ENCODE measurements around the gene CTDSPL. TPM values are rescaled to one million over a fixed set of nuclear protein-coding genes. Genes with fewer than 3 reads are reported as not detected.

The CTDSPL gene
- total and polyA plus RNA-seq, 4 donors, result 8.4 to 17.2 (median 14.2) TPM

DNA sequence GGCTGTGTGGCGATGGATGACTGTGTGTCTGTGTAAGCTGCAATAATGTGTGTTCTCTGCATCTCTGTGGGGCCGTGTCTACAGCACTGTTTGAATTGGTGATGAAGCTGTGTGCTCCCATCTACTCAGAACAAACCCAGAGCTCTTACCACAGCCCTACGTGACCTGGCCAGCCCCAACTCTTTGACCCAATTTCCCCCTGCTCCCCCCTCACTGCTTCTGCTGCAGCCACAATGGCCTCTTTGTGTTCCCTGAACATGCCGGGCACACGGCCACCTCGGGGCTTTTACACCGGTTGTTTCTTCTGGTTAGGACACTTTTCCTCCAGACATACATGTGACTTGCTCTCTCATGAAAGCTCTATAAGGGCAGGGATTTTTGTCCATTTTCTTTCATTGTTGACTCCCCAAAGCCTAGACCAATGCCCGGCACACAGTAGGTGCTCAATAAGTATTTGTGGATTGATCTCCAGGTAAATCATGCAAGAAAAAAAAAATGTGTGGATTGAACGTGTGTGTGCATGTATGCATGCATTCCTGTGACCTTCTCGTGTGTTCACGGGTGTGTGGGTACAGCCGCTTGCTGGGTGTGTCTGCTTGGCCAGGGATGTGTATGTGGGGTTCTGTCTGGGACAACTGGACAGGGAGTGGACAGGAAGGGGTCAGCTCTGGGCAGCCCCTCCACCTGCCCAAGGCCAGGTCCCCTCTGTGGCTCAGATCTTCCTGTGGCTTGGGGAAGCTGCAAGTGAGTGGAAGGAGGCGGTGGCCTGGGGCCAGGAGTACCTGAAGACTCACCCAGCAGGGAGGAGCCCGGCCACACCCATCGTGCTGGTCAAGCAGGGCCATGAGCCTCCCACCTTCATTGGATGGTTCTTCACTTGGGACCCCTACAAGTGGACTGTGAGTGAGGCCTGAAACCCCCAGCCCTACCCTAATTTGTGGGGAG, 143.7 kb downstream of the CTDSPL start:
- no peak overlapping the region for H3K4me3 ChIP-seq (ENCODE audit: low read depth in 1 of 3, low read length in 3 of 3)
- H3K9ac ChIP-seq (ENCODE audit: low read depth in 1 of 2, low read length in 2 of 2), result no peak overlapping the region
- DNase-seq (ENCODE audit: low spot score), result no peak
- no peaks in the 10 kb centered on the region for H3K9me3 ChIP-seq (ENCODE audit: control insufficient read depth in 4 of 4, low read length in 3 of 4)
- whole genome bisulfite sequencing, result 76% methylated on average over 15 of the region's 15 CpGs
- no peak overlapping the region for H3K27ac ChIP-seq (ENCODE audit: low read depth in 1 of 2, low read length in 2 of 2)
- H3K4me1 ChIP-seq (ENCODE audit: control insufficient read depth in 4 of 4, insufficient read depth in 4 of 4, low read length in 3 of 4), result peaks cover 0 to 5% (median 1%) of the 10 kb centered on the region in 4 donors
- H3K27me3 ChIP-seq (ENCODE audit: control insufficient read depth in 4 of 4, insufficient read depth in 4 of 4, low read length in 3 of 4), result no peaks in the 10 kb centered on the region
- no peak for TF ChIP-seq NR2F2 (IDR thresholded peaks at IDR 0.05)
- TF ChIP-seq, protein P1, sequence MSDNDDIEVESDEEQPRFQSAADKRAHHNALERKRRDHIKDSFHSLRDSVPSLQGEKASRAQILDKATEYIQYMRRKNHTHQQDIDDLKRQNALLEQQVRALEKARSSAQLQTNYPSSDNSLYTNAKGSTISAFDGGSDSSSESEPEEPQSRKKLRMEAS (IDR thresholded peaks at IDR 0.05), result no peak
- TF ChIP-seq, protein P2, sequence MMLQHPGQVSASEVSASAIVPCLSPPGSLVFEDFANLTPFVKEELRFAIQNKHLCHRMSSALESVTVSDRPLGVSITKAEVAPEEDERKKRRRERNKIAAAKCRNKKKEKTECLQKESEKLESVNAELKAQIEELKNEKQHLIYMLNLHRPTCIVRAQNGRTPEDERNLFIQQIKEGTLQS (IDR thresholded peaks at IDR 0.05), result no peak
- no peak for TF ChIP-seq FOXA2 (IDR thresholded peaks at IDR 0.05)
- H3K36me3 ChIP-seq (ENCODE audit: control insufficient read depth in 4 of 4, insufficient read depth in 3 of 4, low read depth in 1 of 4, low read length in 3 of 4), result peaks cover 0 to 15% (median 6%) of the 10 kb centered on the region in 4 donors

DNA sequence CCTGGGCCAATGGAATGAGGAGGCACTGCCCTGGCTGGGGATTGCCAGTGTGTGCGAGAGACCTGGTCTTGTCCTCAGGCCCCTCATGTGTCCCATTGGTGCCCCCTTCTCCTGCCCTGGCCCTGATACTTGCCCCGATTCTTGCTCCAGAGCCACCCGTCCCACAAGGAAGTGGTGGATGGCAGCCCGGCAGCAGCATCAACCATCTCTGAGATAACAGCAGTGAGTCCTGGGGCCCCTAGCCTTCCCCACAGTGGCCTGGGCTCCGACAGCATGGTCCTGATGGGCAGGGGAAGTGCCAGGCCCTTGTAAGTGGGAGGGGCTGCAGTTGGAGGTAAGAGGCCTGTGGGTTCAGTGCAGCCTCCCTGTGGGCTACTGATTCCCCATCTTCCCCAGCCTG, 144.4 kb downstream of the CTDSPL start:
- DNase-seq (ENCODE audit: low spot score), result no peak
- Histone ChIP-seq H3K9me3 (ENCODE audit: control insufficient read depth in 4 of 4, low read length in 3 of 4) (no peaks in the 10 kb centered on the region), H3K36me3 (ENCODE audit: control insufficient read depth in 4 of 4, insufficient read depth in 3 of 4, low read depth in 1 of 4, low read length in 3 of 4) (peaks cover 0 to 15% (median 7%) of the 10 kb centered on the region in 4 donors)

DNA sequence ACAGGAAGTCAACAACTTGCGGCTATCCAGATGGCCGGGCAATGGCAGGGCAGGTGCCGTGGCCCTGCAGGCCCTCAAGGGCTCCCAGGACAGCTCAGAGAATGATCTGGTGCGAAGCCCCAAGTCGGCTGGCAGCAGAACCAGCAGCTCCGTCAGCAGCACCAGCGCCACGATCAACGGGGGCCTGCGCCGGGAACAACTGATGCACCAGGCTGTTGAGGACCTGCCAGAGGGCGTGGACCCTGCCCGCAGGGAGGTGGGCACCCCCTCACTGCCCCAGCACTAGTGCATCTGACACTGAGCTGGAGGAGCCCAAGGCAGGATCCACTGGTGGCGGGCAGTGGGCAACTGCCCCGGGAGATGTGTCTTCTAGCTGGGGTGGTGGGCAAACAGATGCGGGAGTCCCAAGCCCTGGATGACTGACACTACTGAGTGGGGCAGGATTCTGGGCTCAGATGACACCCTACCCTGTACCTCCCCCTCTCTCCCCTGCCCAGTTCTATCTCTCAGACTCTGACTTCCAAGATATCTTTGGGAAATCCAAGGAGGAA, 144.8 kb downstream of the CTDSPL start:
- no peak overlapping the region for H3K27ac ChIP-seq (ENCODE audit: low read depth in 1 of 2, low read length in 2 of 2)
- 95% methylated on average over 16 of the region's 16 CpGs for WGBS
- TF ChIP-seq, protein P1 (IDR thresholded peaks at IDR 0.05), result no peak
- TF ChIP-seq, protein P3, sequence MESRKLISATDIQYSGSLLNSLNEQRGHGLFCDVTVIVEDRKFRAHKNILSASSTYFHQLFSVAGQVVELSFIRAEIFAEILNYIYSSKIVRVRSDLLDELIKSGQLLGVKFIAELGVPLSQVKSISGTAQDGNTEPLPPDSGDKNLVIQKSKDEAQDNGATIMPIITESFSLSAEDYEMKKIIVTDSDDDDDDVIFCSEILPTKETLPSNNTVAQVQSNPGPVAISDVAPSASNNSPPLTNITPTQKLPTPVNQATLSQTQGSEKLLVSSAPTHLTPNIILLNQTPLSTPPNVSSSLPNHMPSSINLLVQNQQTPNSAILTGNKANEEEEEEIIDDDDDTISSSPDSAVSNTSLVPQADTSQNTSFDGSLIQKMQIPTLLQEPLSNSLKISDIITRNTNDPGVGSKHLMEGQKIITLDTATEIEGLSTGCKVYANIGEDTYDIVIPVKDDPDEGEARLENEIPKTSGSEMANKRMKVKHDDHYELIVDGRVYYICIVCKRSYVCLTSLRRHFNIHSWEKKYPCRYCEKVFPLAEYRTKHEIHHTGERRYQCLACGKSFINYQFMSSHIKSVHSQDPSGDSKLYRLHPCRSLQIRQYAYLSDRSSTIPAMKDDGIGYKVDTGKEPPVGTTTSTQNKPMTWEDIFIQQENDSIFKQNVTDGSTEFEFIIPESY (IDR thresholded peaks at IDR 0.05), result no peak
- TF ChIP-seq HNF4A (conservative IDR thresholded peaks at IDR 0.05) (no peak), EGR1 (IDR thresholded peaks at IDR 0.05; ENCODE audit: low read depth in 2 of 2) (no peak), SP1 (IDR thresholded peaks at IDR 0.05) (no peak), YY1 (IDR thresholded peaks at IDR 0.05) (no peak), GABPA (IDR thresholded peaks at IDR 0.05 in 1 of 2, conservative IDR thresholded peaks at IDR 0.05 in 1 of 2) (no peak), RAD21 (IDR thresholded peaks at IDR 0.05) (no peak), NR2F2 (IDR thresholded peaks at IDR 0.05) (no peak), FOXA1 (IDR thresholded peaks at IDR 0.05) (no peak), RXRA (IDR thresholded peaks at IDR 0.05) (no peak)
- TF ChIP-seq, protein P4, sequence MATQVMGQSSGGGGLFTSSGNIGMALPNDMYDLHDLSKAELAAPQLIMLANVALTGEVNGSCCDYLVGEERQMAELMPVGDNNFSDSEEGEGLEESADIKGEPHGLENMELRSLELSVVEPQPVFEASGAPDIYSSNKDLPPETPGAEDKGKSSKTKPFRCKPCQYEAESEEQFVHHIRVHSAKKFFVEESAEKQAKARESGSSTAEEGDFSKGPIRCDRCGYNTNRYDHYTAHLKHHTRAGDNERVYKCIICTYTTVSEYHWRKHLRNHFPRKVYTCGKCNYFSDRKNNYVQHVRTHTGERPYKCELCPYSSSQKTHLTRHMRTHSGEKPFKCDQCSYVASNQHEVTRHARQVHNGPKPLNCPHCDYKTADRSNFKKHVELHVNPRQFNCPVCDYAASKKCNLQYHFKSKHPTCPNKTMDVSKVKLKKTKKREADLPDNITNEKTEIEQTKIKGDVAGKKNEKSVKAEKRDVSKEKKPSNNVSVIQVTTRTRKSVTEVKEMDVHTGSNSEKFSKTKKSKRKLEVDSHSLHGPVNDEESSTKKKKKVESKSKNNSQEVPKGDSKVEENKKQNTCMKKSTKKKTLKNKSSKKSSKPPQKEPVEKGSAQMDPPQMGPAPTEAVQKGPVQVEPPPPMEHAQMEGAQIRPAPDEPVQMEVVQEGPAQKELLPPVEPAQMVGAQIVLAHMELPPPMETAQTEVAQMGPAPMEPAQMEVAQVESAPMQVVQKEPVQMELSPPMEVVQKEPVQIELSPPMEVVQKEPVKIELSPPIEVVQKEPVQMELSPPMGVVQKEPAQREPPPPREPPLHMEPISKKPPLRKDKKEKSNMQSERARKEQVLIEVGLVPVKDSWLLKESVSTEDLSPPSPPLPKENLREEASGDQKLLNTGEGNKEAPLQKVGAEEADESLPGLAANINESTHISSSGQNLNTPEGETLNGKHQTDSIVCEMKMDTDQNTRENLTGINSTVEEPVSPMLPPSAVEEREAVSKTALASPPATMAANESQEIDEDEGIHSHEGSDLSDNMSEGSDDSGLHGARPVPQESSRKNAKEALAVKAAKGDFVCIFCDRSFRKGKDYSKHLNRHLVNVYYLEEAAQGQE (IDR thresholded peaks at IDR 0.05), result no peak
- TF ChIP-seq, protein P2 (IDR thresholded peaks at IDR 0.05), result no peak
- TF ChIP-seq, protein P5, sequence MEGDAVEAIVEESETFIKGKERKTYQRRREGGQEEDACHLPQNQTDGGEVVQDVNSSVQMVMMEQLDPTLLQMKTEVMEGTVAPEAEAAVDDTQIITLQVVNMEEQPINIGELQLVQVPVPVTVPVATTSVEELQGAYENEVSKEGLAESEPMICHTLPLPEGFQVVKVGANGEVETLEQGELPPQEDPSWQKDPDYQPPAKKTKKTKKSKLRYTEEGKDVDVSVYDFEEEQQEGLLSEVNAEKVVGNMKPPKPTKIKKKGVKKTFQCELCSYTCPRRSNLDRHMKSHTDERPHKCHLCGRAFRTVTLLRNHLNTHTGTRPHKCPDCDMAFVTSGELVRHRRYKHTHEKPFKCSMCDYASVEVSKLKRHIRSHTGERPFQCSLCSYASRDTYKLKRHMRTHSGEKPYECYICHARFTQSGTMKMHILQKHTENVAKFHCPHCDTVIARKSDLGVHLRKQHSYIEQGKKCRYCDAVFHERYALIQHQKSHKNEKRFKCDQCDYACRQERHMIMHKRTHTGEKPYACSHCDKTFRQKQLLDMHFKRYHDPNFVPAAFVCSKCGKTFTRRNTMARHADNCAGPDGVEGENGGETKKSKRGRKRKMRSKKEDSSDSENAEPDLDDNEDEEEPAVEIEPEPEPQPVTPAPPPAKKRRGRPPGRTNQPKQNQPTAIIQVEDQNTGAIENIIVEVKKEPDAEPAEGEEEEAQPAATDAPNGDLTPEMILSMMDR (IDR thresholded peaks at IDR 0.05; ENCODE audit: low read depth, low read length, missing input control), result no peak

More for the DNA sequence above, 144.4 kb downstream of the CTDSPL start:
- Histone ChIP-seq H3K27me3 (ENCODE audit: control insufficient read depth in 4 of 4, insufficient read depth in 4 of 4, low read length in 3 of 4) (no peaks in the 10 kb centered on the region), H3K27ac (ENCODE audit: low read depth in 1 of 2, low read length in 2 of 2) (no peak overlapping the region), H3K9ac (ENCODE audit: low read depth in 1 of 2, low read length in 2 of 2) (no peak overlapping the region), H3K4me3 (ENCODE audit: low read depth in 1 of 3, low read length in 3 of 3) (no peak overlapping the region), H3K4me1 (ENCODE audit: control insufficient read depth in 4 of 4, insufficient read depth in 4 of 4, low read length in 3 of 4) (peaks cover 0 to 5% (median 1%) of the 10 kb centered on the region in 4 donors)
- no peak for TF ChIP-seq RXRA (IDR thresholded peaks at IDR 0.05)
- TF ChIP-seq, protein P2 (IDR thresholded peaks at IDR 0.05), result no peak
- TF ChIP-seq SP1 (IDR thresholded peaks at IDR 0.05), result no peak
- no peak for TF ChIP-seq RAD21 (IDR thresholded peaks at IDR 0.05)
- WGBS, result 96% methylated on average over 5 of the region's 5 CpGs

More for the DNA sequence above, 144.8 kb downstream of the CTDSPL start:
- Histone ChIP-seq H3K9me3 (ENCODE audit: control insufficient read depth in 4 of 4, low read length in 3 of 4) (no peaks in the 10 kb centered on the region), H3K4me3 (ENCODE audit: low read depth in 1 of 3, low read length in 3 of 3) (no peak overlapping the region), H3K9ac (ENCODE audit: low read depth in 1 of 2, low read length in 2 of 2) (no peak overlapping the region), H3K4me1 (ENCODE audit: control insufficient read depth in 4 of 4, insufficient read depth in 4 of 4, low read length in 3 of 4) (peaks cover 0 to 5% (median 1%) of the 10 kb centered on the region in 4 donors), H3K27me3 (ENCODE audit: control insufficient read depth in 4 of 4, insufficient read depth in 4 of 4, low read length in 3 of 4) (no peaks in the 10 kb centered on the region), H3K36me3 (ENCODE audit: control insufficient read depth in 4 of 4, insufficient read depth in 3 of 4, low read depth in 1 of 4, low read length in 3 of 4) (peaks cover 2 to 15% (median 8%) of the 10 kb centered on the region in 4 donors)
- no peak for DNase-seq (ENCODE audit: low spot score)
